ENCODE measurements around the gene LAMC3. TPM values are rescaled to one million over a fixed set of nuclear protein-coding genes. Genes with fewer than 3 reads are reported as not detected.

Gene LAMC3
- total RNA-seq, 1 donor from 2014 or later = 30.1 TPM

- H3K9me3 Mint-ChIP-seq (ENCODE audit: unreplicated experiment) = no peaks in the 10 kb centered on the region
- H3K36me3 Mint-ChIP-seq (ENCODE audit: low read depth, unreplicated experiment) = no peaks in the 10 kb centered on the region
- H3K27ac Mint-ChIP-seq (ENCODE audit: unreplicated experiment) = no peak overlapping the region
These were observed 7.0 kb upstream of the LAMC3 start for GRCh38 chr9:131001990-131002389.

GRCh38 chr9:131006601-131007000 lies 2.4 kb upstream of the LAMC3 start:
- Mint-ChIP-seq H3K4me1 (ENCODE audit: unreplicated experiment) (peaks cover 11% of the 10 kb centered on the region), H3K27me3 (ENCODE audit: unreplicated experiment) (peaks cover 3% of the 10 kb centered on the region), H3K9me3 (ENCODE audit: unreplicated experiment) (no peaks in the 10 kb centered on the region), H3K27ac (ENCODE audit: unreplicated experiment) (no peak overlapping the region), H3K4me3 (ENCODE audit: unreplicated experiment) (no peak overlapping the region), H3K36me3 (ENCODE audit: low read depth, unreplicated experiment) (no peaks in the 10 kb centered on the region)
- no peak for TF ChIP-seq CTCF (IDR thresholded peaks at IDR 0.05; ENCODE audit: unreplicated experiment)
- no peak for DNase-seq (ENCODE audit: low spot score)

More at GRCh38 chr9:131001990-131002389, 7.0 kb upstream of the LAMC3 start:
- TF ChIP-seq CTCF (IDR thresholded peaks at IDR 0.05; ENCODE audit: unreplicated experiment) = no peak
- no peak for DNase-seq (ENCODE audit: low spot score)
- H3K4me3 Mint-ChIP-seq (ENCODE audit: unreplicated experiment) = no peak overlapping the region
- H3K27me3 Mint-ChIP-seq (ENCODE audit: unreplicated experiment) = no peaks in the 10 kb centered on the region
- H3K4me1 Mint-ChIP-seq (ENCODE audit: unreplicated experiment) = no peaks in the 10 kb centered on the region

GRCh38 chr9:131008086-131008485 lies 888 bp upstream of the LAMC3 start:
- peaks cover 19% of the 10 kb centered on the region for H3K4me1 Mint-ChIP-seq (ENCODE audit: unreplicated experiment)

DNA sequence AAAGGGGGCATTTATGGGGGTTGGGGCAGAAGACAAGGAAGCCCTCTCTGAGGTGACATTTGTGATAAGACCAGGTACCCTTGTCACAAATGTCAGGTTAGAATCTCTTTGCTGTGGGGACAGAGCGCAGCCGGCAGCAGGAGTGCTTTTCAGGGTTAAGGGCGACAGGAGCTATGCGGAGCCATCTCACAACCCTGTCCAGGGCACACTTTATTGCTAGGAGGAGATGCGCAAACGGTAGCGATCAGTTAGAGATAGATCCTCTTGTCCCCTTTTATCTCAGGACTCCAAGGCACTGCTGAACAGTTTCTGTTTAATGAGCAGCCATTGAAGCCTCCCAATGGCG lies 438 bp upstream of the LAMC3 start:
- Mint-ChIP-seq H3K36me3 (ENCODE audit: low read depth, unreplicated experiment) (no peaks in the 10 kb centered on the region), H3K9me3 (ENCODE audit: unreplicated experiment) (no peaks in the 10 kb centered on the region), H3K27me3 (ENCODE audit: unreplicated experiment) (peaks cover 3% of the 10 kb centered on the region), H3K27ac (ENCODE audit: unreplicated experiment) (no peak overlapping the region), H3K4me3 (ENCODE audit: unreplicated experiment) (no peak overlapping the region), H3K4me1 (ENCODE audit: unreplicated experiment) (peaks cover 19% of the 10 kb centered on the region)
- DNase-seq (ENCODE audit: low spot score) = no peak
- TF ChIP-seq CTCF (IDR thresholded peaks at IDR 0.05; ENCODE audit: unreplicated experiment) = no peak

More at GRCh38 chr9:131008086-131008485, 888 bp upstream of the LAMC3 start:
- TF ChIP-seq CTCF (IDR thresholded peaks at IDR 0.05; ENCODE audit: unreplicated experiment) = no peak
- Mint-ChIP-seq H3K9me3 (ENCODE audit: unreplicated experiment) (no peaks in the 10 kb centered on the region), H3K27me3 (ENCODE audit: unreplicated experiment) (peaks cover 3% of the 10 kb centered on the region), H3K27ac (ENCODE audit: unreplicated experiment) (no peak overlapping the region), H3K4me3 (ENCODE audit: unreplicated experiment) (no peak overlapping the region), H3K36me3 (ENCODE audit: low read depth, unreplicated experiment) (no peaks in the 10 kb centered on the region)
- DNase-seq (ENCODE audit: low spot score) = no peak

GRCh38 chr9:131010482-131011273 lies 1.7 kb downstream of the LAMC3 start:
- no peak overlapping the region for H3K4me3 Mint-ChIP-seq (ENCODE audit: unreplicated experiment)

More at GRCh38 chr9:131010482-131011273, 1.7 kb downstream of the LAMC3 start:
- peaks cover 19% of the 10 kb centered on the region for H3K4me1 Mint-ChIP-seq (ENCODE audit: unreplicated experiment)
- no peak for DNase-seq (ENCODE audit: low spot score)
- H3K9me3 Mint-ChIP-seq (ENCODE audit: unreplicated experiment) = no peaks in the 10 kb centered on the region
- H3K27me3 Mint-ChIP-seq (ENCODE audit: unreplicated experiment) = peaks cover 7% of the 10 kb centered on the region
- peaks cover 6% of the 10 kb centered on the region for H3K36me3 Mint-ChIP-seq (ENCODE audit: low read depth, unreplicated experiment)
- no peak overlapping the region for H3K27ac Mint-ChIP-seq (ENCODE audit: unreplicated experiment)
- TF ChIP-seq CTCF (IDR thresholded peaks at IDR 0.05; ENCODE audit: unreplicated experiment) = no peak
